Panc1 (cell line): ENCODE measurements around the gene ANKRD23. TPM values are rescaled to one million over a fixed set of nuclear protein-coding genes. Genes with fewer than 3 reads are reported as not detected.

Experiments used
- ATAC-seq: fragments of 200-7000 bp; cut with Tn5 transposase; 2 replicates; pipeline ENCODE4 v1.9.1; 2020; ENCODE audit warnings: mild to moderate bottlenecking, moderate library complexity
- BruUV-seq: library from RNA; stranded (reverse); fragments of 400-500 nt; replicated peaks from 2 replicates; lab custom pipeline; 2021; lab: Mats Ljungman, UMichigan
- CTCF ChIA-PET: fragments of 300-600 bp; sonication (Branson Sonifier 250); formaldehyde crosslinking; loops from one replicate; lab custom pipeline; 2022; ENCODE audit warnings: antibody characterized with exemption; lab: Charles Lee
- POLR2A ChIA-PET: fragments of 300-600 bp; sonication (Branson Sonifier 250); formaldehyde crosslinking; loops from one replicate; lab custom pipeline; 2022; ENCODE audit warnings: antibody characterized with exemption; lab: Charles Lee
- DNase-seq: peaks from one replicate; pipeline ENCODE4 v3.0.0-alpha.2; 2010; ENCODE audit warnings: low read depth, low spot score
- H3K27ac ChIP-seq: 2 replicates; pipeline ENCODE4 v1.5.1; 2011; ENCODE audit warnings: mild to moderate bottlenecking, low read length, inconsistent platforms
- H3K27me3 ChIP-seq: fragments of 200-500 bp; sonication (Bioruptor generic); 2 replicates; pipeline ENCODE4 v1.6.0; 2014; ENCODE audit warnings: low read length, inconsistent platforms; ENCODE audit not compliant: control insufficient read depth, insufficient read depth
- H3K36me3 ChIP-seq: fragments of 200-500 bp; sonication (Bioruptor generic); 2 replicates; pipeline ENCODE4 v1.5.1; 2014; ENCODE audit warnings: inconsistent platforms, mild to moderate bottlenecking, low read length, moderate library complexity; ENCODE audit not compliant: control insufficient read depth, insufficient read depth
- H3K4me1 ChIP-seq: 2 replicates; pipeline ENCODE4 v1.5.1; 2011; ENCODE audit warnings: inconsistent platforms, mild to moderate bottlenecking, low read length, moderate library complexity; ENCODE audit not compliant: control insufficient read depth, insufficient read depth
- H3K4me3 ChIP-seq, 2 experiments: 2 replicates each; pipeline ENCODE4 v1.5.1; 2011 to 2012; ENCODE audit warnings: low read depth in 2 of 2, low read length in 2 of 2, mild to moderate bottlenecking in 2 of 2, inconsistent platforms in 1 of 2, moderate library complexity in 1 of 2
- H3K9me3 ChIP-seq: fragments of 200-500 bp; sonication (Bioruptor generic); 2 replicates; pipeline ENCODE4 v1.5.1; 2014; ENCODE audit warnings: low read depth, mild to moderate bottlenecking, inconsistent platforms, low read length, moderate library complexity; ENCODE audit not compliant: control insufficient read depth, insufficient read depth
- POLR2AphosphoS5 ChIP-seq: IDR thresholded peaks from 2 replicates; pipeline ENCODE4 v1.6.1; 2012; ENCODE audit warnings: mild to moderate bottlenecking, low read depth, low read length, moderate library complexity
- SIN3A ChIP-seq: IDR thresholded peaks from 2 replicates; pipeline ENCODE4 v1.6.1; 2012; ENCODE audit warnings: low read depth, mild to moderate bottlenecking, low read length, moderate library complexity, borderline replicate concordance; ENCODE audit not compliant: insufficient read depth
- TCF7L2 ChIP-seq: IDR thresholded peaks from 2 replicates; pipeline ENCODE4 v1.6.1; 2011; ENCODE audit warnings: mild to moderate bottlenecking, low read depth, low read length, inconsistent platforms
- in situ Hi-C: cut with HindIII; loops from 2 replicates; pipeline ENCODE4 v1.10.0; 2016; ENCODE audit warnings: low sequenced_read_pairs, low pct_unique_long_range_greater_than_20kb
- intact Hi-C: fragments of 100-400 bp; cut with micrococcal nuclease; formaldehyde crosslinking; loops from one replicate; pipeline ENCODE4 v1.10.0; 2022; ENCODE audit not compliant: unreplicated experiment
- total RNA-seq: library from RNA; stranded (reverse); gene quantifications from one replicate; pipeline ENCODE4 v1.2.1, GENCODE V29; 2021; ENCODE audit not compliant: unreplicated experiment
- TF ChIP-seq, protein P1 (sequence below): fragments of 450-650 bp; IDR thresholded peaks from 2 replicates; pipeline ENCODE4 v1.5.1; 2017; ENCODE audit warnings: mild to moderate bottlenecking
- TF ChIP-seq, protein P2 (sequence below), 2 experiments: IDR thresholded peaks; 2 replicates each; pipeline ENCODE4 v1.6.1; 2011 to 2012; ENCODE audit warnings: low read depth in 2 of 2, control low read depth in 1 of 2, low read length in 1 of 2, mild to moderate bottlenecking in 1 of 2, moderate library complexity in 1 of 2; ENCODE audit not compliant: insufficient read depth in 1 of 2

The ANKRD23 gene
- total RNA-seq, 1 experiment from 2014 or later: 3.2 TPM

DNA sequence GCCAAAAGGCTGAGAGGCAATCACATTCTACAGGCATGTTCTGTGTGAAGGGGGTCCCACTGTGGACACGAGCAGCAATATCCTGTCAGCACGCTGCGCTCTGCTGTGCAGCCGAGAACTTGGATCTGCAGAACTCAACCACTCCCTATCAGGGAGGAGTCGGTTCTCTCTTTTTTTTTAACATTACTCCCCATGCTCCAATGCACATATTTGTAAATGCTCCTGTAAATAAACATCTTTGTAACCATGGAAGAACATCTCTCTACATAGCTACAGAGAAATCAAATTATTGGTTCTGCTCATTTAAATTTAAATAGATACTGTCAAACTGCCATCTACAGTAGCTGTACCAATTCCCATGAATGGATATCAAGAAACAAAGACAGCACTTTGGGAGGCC lies 3.0 kb upstream of the ANKRD23 start:
- Histone ChIP-seq H3K36me3 (no peaks in the 10 kb centered on the region), H3K9me3 (no peaks in the 10 kb centered on the region), H3K27me3 (no peaks in the 10 kb centered on the region), H3K4me3 (no peak overlapping the region), H3K27ac (no peak overlapping the region), H3K4me1 (no peaks in the 10 kb centered on the region)
- intact Hi-C loops (no loop called here), in situ Hi-C loops (no loop called here)
- no peak for ATAC-seq
- ChIA-PET CTCF (no interaction called here), POLR2A (no interaction called here)
- no peak for DNase-seq
- no TSS peak for BruUV-seq
- TF ChIP-seq TCF7L2 (no peak), SIN3A (no peak), POLR2AphosphoS5 (no peak)
- TF ChIP-seq, protein P1, sequence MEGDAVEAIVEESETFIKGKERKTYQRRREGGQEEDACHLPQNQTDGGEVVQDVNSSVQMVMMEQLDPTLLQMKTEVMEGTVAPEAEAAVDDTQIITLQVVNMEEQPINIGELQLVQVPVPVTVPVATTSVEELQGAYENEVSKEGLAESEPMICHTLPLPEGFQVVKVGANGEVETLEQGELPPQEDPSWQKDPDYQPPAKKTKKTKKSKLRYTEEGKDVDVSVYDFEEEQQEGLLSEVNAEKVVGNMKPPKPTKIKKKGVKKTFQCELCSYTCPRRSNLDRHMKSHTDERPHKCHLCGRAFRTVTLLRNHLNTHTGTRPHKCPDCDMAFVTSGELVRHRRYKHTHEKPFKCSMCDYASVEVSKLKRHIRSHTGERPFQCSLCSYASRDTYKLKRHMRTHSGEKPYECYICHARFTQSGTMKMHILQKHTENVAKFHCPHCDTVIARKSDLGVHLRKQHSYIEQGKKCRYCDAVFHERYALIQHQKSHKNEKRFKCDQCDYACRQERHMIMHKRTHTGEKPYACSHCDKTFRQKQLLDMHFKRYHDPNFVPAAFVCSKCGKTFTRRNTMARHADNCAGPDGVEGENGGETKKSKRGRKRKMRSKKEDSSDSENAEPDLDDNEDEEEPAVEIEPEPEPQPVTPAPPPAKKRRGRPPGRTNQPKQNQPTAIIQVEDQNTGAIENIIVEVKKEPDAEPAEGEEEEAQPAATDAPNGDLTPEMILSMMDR: no peak
- TF ChIP-seq, protein P2, sequence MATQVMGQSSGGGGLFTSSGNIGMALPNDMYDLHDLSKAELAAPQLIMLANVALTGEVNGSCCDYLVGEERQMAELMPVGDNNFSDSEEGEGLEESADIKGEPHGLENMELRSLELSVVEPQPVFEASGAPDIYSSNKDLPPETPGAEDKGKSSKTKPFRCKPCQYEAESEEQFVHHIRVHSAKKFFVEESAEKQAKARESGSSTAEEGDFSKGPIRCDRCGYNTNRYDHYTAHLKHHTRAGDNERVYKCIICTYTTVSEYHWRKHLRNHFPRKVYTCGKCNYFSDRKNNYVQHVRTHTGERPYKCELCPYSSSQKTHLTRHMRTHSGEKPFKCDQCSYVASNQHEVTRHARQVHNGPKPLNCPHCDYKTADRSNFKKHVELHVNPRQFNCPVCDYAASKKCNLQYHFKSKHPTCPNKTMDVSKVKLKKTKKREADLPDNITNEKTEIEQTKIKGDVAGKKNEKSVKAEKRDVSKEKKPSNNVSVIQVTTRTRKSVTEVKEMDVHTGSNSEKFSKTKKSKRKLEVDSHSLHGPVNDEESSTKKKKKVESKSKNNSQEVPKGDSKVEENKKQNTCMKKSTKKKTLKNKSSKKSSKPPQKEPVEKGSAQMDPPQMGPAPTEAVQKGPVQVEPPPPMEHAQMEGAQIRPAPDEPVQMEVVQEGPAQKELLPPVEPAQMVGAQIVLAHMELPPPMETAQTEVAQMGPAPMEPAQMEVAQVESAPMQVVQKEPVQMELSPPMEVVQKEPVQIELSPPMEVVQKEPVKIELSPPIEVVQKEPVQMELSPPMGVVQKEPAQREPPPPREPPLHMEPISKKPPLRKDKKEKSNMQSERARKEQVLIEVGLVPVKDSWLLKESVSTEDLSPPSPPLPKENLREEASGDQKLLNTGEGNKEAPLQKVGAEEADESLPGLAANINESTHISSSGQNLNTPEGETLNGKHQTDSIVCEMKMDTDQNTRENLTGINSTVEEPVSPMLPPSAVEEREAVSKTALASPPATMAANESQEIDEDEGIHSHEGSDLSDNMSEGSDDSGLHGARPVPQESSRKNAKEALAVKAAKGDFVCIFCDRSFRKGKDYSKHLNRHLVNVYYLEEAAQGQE (IDR thresholded peaks at IDR 0.05; ENCODE audit: insufficient read depth in 1 of 2, low read depth in 2 of 2, low read length in 1 of 2): no peak

DNA sequence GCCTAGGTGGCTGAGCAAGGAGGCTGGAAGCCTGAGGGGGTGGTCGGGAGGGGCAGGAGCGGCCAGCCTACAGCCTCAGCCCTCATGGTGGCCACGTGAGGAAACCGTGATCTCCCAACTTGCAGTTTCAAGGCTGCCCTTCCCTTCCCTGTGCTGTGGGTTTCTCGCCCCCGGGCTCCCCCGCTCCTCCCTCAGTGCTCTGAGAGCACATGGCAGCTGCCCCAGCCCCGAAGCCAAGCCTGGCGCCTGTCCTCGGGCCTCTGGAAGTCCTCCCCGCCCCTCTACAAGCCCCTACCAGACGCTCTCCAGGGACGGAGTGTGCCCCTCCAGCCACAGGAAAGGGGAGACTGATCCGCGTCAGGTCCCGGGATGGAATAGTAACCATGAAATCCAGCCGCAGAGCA lies 586 bp upstream of the ANKRD23 start:
- H3K36me3 ChIP-seq: no peaks in the 10 kb centered on the region
- in situ Hi-C loops: no loop called here
- ATAC-seq (no peak), DNase-seq (no peak)
- no peaks in the 10 kb centered on the region for H3K9me3 ChIP-seq
- ChIA-PET CTCF (interaction anchor here (0.7 kb wide), 1 partner anchor 432 kb away, joined by 6 read pairs; no protein-coding TSS in a partner anchor), POLR2A (no interaction called here)
- no TSS peak for BruUV-seq
- intact Hi-C loops: no loop called here
- no peak for TF ChIP-seq TCF7L2
- TF ChIP-seq, protein P2 (IDR thresholded peaks at IDR 0.05; ENCODE audit: insufficient read depth in 1 of 2, low read depth in 2 of 2, low read length in 1 of 2): no peak
- H3K4me1 ChIP-seq: no peaks in the 10 kb centered on the region
- no peak overlapping the region for H3K4me3 ChIP-seq
- no peaks in the 10 kb centered on the region for H3K27me3 ChIP-seq
- H3K27ac ChIP-seq: no peak overlapping the region
